OCI-LY3 (cell line): Measurements from ENCODE around the gene SEC24D.

Source experiments
- H2AFZ ChIP-seq: fragments of 200-600, 300-600 bp; shearing (Covaris generic); 2 replicates; pipeline ENCODE4 v1.6.0; 2014; ENCODE audit warnings: antibody characterized with exemption, low read depth, low read length
- H3K27ac ChIP-seq: fragments of 200-600, 300-600 bp; sonication (generic); 2 replicates; pipeline ENCODE4 v1.5.1; 2014; ENCODE audit warnings: mild to moderate bottlenecking, low read length, moderate library complexity, mixed read lengths
- H3K27me3 ChIP-seq: fragments of 200-600, 300-600 bp; sonication (generic); 2 replicates; pipeline ENCODE4 v1.6.1; 2014; ENCODE audit warnings: low read depth, low read length, mixed read lengths
- H3K36me3 ChIP-seq: fragments of 200-600, 300-600 bp; sonication (generic); replicated peaks from 2 replicates; pipeline ENCODE3; 2014; ENCODE audit warnings: low read depth, low read length, mixed read lengths
- H3K4me1 ChIP-seq: fragments of 300-600, 200-600 bp; sonication (generic); 2 replicates; pipeline ENCODE4 v1.6.1; 2014; ENCODE audit warnings: low read length, mixed read lengths
- H3K4me2 ChIP-seq: fragments of 200-600, 300-600 bp; sonication (generic); 2 replicates; pipeline ENCODE4 v1.6.1; 2014; ENCODE audit warnings: low read length, mixed read lengths
- H3K4me3 ChIP-seq: fragments of 300-600, 200-600 bp; sonication (generic); 2 replicates; pipeline ENCODE4 v1.5.1; 2014; ENCODE audit warnings: antibody characterized with exemption, mild to moderate bottlenecking, low read length, moderate library complexity
- H3K79me2 ChIP-seq: fragments of 300-600, 200-600 bp; shearing (Covaris generic); 2 replicates; pipeline ENCODE4 v1.6.1; 2014; ENCODE audit warnings: mild to moderate bottlenecking, low read length, mixed read lengths
- H3K9ac ChIP-seq: fragments of 300-600, 200-600 bp; shearing (Covaris generic); 2 replicates; pipeline ENCODE4 v1.6.0; 2014; ENCODE audit warnings: mild to moderate bottlenecking, low read length, moderate library complexity
- H3K9me3 ChIP-seq: fragments of 200-600, 300-600 bp; shearing (Covaris generic); 2 replicates; pipeline ENCODE4 v1.6.1; 2014; ENCODE audit warnings: low read length, mixed read lengths; ENCODE audit not compliant: insufficient read depth
- H4K20me1 ChIP-seq: fragments of 200-600, 300-600 bp; sonication (generic); 2 replicates; pipeline ENCODE4 v1.6.1; 2016; ENCODE audit warnings: low read length, mixed read lengths; ENCODE audit not compliant: insufficient read depth
- EZH2phosphoT487 ChIP-seq: fragments of 200-600 bp; shearing (Covaris generic); IDR thresholded peaks from 2 replicates; pipeline ENCODE4 v1.6.1; 2018; ENCODE audit warnings: antibody characterized with exemption, mixed run types, low read depth
- TF ChIP-seq, protein P1 (sequence below): fragments of 200-600, 300-600 bp; sonication (generic); IDR thresholded peaks from 2 replicates; pipeline ENCODE4 v1.5.1; 2014; ENCODE audit warnings: antibody characterized with exemption, low read length, low read depth

Gene SEC24D

DNA sequence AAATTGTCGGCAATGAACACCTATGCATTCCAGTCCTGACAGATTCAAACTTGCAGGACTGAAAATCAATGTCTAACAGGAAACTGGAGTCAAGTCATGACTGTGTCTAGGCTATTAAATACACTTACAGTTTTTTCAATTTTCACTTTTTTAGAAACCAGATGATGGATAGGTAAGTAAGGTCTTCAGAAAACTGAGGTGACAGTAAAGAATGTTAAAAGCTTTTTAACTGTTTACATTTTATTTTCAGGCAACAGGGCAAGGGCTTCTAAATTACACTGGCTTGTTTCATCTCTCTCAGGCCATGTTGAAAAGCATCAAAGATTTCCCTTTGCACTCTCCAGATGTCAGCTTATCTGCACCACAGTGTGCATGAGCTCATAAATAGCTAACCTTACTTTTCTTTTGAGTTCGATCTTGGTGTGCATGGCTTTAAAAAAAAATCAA, 65.2 kb downstream of the SEC24D start:
- peaks cover 9% of the 10 kb centered on the region; the same call in 1 of the 2 replicates for H4K20me1 ChIP-seq
- H3K36me3 ChIP-seq, result peaks cover 22% of the 10 kb centered on the region
- no peak overlapping the region for H3K9ac ChIP-seq
- no peaks in the 10 kb centered on the region for H3K27me3 ChIP-seq
- no peaks in the 10 kb centered on the region for H3K9me3 ChIP-seq
- H3K27ac ChIP-seq, result no peak overlapping the region
- no peak overlapping the region for H2AFZ ChIP-seq
- no peaks in the 10 kb centered on the region for H3K4me1 ChIP-seq
- H3K4me3 ChIP-seq, result no peak overlapping the region
- no peak overlapping the region for H3K4me2 ChIP-seq
- no peak for TF ChIP-seq EZH2phosphoT487
- TF ChIP-seq, protein P1, sequence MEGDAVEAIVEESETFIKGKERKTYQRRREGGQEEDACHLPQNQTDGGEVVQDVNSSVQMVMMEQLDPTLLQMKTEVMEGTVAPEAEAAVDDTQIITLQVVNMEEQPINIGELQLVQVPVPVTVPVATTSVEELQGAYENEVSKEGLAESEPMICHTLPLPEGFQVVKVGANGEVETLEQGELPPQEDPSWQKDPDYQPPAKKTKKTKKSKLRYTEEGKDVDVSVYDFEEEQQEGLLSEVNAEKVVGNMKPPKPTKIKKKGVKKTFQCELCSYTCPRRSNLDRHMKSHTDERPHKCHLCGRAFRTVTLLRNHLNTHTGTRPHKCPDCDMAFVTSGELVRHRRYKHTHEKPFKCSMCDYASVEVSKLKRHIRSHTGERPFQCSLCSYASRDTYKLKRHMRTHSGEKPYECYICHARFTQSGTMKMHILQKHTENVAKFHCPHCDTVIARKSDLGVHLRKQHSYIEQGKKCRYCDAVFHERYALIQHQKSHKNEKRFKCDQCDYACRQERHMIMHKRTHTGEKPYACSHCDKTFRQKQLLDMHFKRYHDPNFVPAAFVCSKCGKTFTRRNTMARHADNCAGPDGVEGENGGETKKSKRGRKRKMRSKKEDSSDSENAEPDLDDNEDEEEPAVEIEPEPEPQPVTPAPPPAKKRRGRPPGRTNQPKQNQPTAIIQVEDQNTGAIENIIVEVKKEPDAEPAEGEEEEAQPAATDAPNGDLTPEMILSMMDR, result no peak
- H3K79me2 ChIP-seq, result no peaks in the 10 kb centered on the region

DNA sequence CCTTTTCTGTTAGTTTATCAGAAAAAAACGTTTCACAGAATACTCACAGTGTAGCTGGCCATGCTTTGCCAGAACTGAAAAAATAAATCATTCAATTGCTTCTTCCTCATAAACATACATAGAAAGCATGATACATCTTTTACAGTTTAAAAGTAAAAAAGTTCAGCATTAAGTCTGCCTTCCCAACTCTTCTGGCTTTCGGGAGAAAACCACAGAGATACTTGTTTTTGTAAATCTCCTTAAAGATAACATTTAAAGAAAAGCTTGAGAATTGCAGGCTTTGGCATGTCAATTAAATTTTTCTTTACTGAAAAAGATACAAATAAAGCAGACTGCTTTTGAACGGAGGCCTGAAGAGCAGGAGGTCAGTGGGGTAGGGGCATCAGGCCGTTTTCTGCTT, 66.8 kb downstream of the SEC24D start:
- Histone ChIP-seq H3K27me3 (no peaks in the 10 kb centered on the region), H3K4me1 (no peaks in the 10 kb centered on the region), H4K20me1 (peaks cover 9% of the 10 kb centered on the region; the same call in 1 of the 2 replicates), H3K36me3 (peaks cover 30% of the 10 kb centered on the region), H3K27ac (no peak overlapping the region), H3K79me2 (no peaks in the 10 kb centered on the region), H3K9me3 (no peaks in the 10 kb centered on the region), H3K4me2 (no peak overlapping the region), H3K4me3 (no peak overlapping the region), H3K9ac (no peak overlapping the region), H2AFZ (no peak overlapping the region)
- TF ChIP-seq, protein P1, result no peak
- no peak for TF ChIP-seq EZH2phosphoT487

DNA sequence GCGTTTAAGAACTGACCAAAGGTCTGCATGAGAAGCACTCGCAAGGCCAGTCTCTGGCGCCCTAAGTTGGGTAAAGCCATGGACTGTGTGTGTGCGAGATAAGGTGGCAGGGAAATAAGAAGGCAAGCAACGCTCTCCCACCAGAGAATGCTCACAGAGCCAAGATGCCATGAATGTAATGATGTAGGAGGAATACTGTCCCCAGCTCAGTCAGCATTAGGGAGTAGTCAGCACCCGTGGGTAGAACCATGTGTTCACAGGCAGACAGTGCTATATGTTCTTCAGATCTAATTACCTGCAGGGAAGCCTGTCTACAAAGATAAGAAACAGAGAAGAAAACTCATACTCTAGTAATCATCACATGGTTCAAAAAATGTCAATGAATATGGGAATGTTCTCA, 68.8 kb downstream of the SEC24D start:
- Histone ChIP-seq H3K4me2 (no peak overlapping the region), H3K27me3 (no peaks in the 10 kb centered on the region), H2AFZ (no peak overlapping the region), H3K4me3 (no peak overlapping the region), H3K27ac (no peak overlapping the region), H4K20me1 (peaks cover 3% of the 10 kb centered on the region; the same call in 1 of the 2 replicates), H3K9ac (no peak overlapping the region), H3K4me1 (no peaks in the 10 kb centered on the region), H3K79me2 (no peaks in the 10 kb centered on the region), H3K9me3 (no peaks in the 10 kb centered on the region), H3K36me3 (peaks cover 32% of the 10 kb centered on the region)
- TF ChIP-seq EZH2phosphoT487, result no peak
- TF ChIP-seq, protein P1, result no peak

DNA sequence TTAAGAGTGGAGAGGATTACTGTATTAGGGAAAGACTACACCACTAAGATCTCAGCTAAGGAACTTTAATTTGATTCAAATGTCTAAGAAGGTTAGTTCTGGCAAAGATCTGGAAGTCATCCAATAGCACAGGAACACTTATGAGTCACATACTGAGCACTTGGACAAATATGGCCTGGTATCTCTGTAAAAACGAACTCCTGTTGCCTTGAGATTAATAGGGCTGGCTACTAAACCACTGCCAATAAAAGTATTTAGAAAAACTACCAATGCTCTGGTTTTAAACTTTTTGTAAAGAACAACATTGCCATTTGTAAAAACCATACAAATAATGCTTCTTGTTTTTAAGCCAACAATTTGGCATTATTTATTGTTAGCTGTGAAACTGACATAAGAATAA, 70.5 kb downstream of the SEC24D start:
- peaks cover 12% of the 10 kb centered on the region for H3K4me1 ChIP-seq
- H3K9me3 ChIP-seq, result no peaks in the 10 kb centered on the region
- H2AFZ ChIP-seq, result no peak overlapping the region
- H3K27ac ChIP-seq, result no peak overlapping the region
- H3K27me3 ChIP-seq, result no peaks in the 10 kb centered on the region
- H3K4me2 ChIP-seq, result no peak overlapping the region
- H3K4me3 ChIP-seq, result no peak overlapping the region
- H3K79me2 ChIP-seq, result no peaks in the 10 kb centered on the region
- H3K9ac ChIP-seq, result no peak overlapping the region
- H3K36me3 ChIP-seq, result peaks cover 43% of the 10 kb centered on the region
- 0 out of 2 replicates have a peak, but pooled peaks cover 7% of the 10 kb centered on the region for H4K20me1 ChIP-seq
- no peak for TF ChIP-seq EZH2phosphoT487
- TF ChIP-seq, protein P1, result no peak
